Peyer's patch (tissue), 4 donors: ENCODE data around the gene MADCAM1. TPM values are rescaled to one million over a fixed set of nuclear protein-coding genes. Genes with fewer than 3 reads are reported as not detected.
"Not testable (repeated sequence)": the region's sequence is repeated elsewhere in the genome, so short reads cannot be mapped to it uniquely, and the experiment has no call there.

Experiments
- DNase-seq, 3 donors: peaks; one replicate each; pipeline ENCODE4 v3.0.0-alpha.2; 2017 to 2019
- H3K27ac ChIP-seq, 4 donors: fragments of 200-600 bp; sonication (generic); one replicate each; pipeline ENCODE4 v1.5.1; 2016 to 2019
- H3K27me3 ChIP-seq, 2 donors: fragments of 200-600 bp; sonication (generic); one replicate each; pipeline ENCODE4 v1.5.1; 2019
- H3K36me3 ChIP-seq, 3 donors: fragments of 200-600 bp; sonication (generic); one replicate each; pipeline ENCODE4 v1.5.1; 2016 to 2019
- H3K4me1 ChIP-seq, 4 donors: fragments of 200-600 bp; sonication (generic); one replicate each; pipeline ENCODE4 v1.5.1; 2016 to 2019
- H3K4me3 ChIP-seq, 4 donors: fragments of 200-600 bp; sonication (generic); 1 replicate in 3 of 4; 2 replicates in 1 of 4; pipeline ENCODE4 v1.5.1; 2016 to 2019; ENCODE audit warnings: mild to moderate bottlenecking in 1 of 4
- H3K9me3 ChIP-seq, 4 donors: fragments of 200-600 bp; sonication (generic); one replicate each; pipeline ENCODE4 v1.5.1; 2016 to 2019; ENCODE audit warnings: mild to moderate bottlenecking in 1 of 4
- POLR2A ChIP-seq, 2 donors: fragments of 450-650 bp; IDR thresholded peaks; one replicate each; pipeline ENCODE4 v1.5.1; 2017; ENCODE audit warnings: antibody characterized with exemption in 2 of 2, mild to moderate bottlenecking in 2 of 2, moderate library complexity in 2 of 2
- total RNA-seq, 4 donors: library from RNA; depleted of rRNA; stranded (reverse); fragments of >200 nt; gene quantifications; one replicate each; pipeline ENCODE4 v1.1.0, GENCODE V29; 2016
- TF ChIP-seq, protein P1 (sequence below), 6 experiments: fragments of 450-650 bp in 4 of 6; fragments of 200-600 bp in 2 of 6; sonication (generic) in 1 of 6; IDR thresholded peaks; one replicate each; pipeline ENCODE4 v1.5.1; 2017 to 2019; ENCODE audit warnings: antibody characterized with exemption in 6 of 6, mild to moderate bottlenecking in 3 of 6, moderate library complexity in 1 of 6

MADCAM1 gene
- 10 to 100 TPM in 1 of 4 donors, 1 to 10 TPM in 3; 1.4 to 25.6 (median 5.1) TPM for total RNA-seq

DNA sequence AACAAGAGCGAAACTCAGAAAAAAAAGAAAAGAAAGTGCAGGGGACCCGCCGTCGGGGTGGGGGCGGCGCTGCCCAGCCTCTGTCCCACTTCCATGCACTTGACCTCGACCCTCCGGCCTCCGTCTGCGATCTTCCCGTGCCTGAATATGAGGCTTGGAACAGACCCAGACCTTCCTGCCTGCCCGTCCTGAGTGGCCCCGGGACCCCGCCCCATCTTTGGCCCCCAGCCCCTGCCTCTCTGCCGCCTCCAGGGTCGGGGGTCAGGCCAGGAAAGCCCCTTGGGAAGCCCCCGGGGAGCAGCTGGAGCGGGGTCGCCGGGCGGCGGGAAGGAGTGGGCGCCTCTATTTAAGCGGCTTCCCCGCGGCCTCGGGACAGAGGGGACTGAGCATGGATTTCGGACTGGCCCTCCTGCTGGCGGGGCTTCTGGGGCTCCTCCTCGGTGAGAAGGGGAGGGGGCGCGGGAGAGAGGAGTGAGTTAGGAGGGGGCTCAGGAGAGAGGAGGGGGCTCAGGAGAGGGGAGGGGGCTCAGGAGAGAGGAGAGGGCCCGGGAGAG lies at the start of gene MADCAM1:
Gene MADCAM1 (plus strand): TSS at position 375 of the 554 bp plus-strand sequence. CDS start 14 bp downstream, at position 389.
- Histone ChIP-seq H3K27ac (no peak within 1 kb of the TSS), H3K4me1 (peaks cover 0 to 17% (median 4%) of the 10 kb centered on the region in 4 donors), H3K36me3 (no peaks in the 10 kb centered on the region), H3K4me3 (peak within 1 kb of the TSS in 1 of 4 donors; percentile 35), H3K27me3 (peaks cover 3 to 24% of the 10 kb centered on the region in 2 donors), H3K9me3 (no peaks in the 10 kb centered on the region)
- TF ChIP-seq, protein P1, sequence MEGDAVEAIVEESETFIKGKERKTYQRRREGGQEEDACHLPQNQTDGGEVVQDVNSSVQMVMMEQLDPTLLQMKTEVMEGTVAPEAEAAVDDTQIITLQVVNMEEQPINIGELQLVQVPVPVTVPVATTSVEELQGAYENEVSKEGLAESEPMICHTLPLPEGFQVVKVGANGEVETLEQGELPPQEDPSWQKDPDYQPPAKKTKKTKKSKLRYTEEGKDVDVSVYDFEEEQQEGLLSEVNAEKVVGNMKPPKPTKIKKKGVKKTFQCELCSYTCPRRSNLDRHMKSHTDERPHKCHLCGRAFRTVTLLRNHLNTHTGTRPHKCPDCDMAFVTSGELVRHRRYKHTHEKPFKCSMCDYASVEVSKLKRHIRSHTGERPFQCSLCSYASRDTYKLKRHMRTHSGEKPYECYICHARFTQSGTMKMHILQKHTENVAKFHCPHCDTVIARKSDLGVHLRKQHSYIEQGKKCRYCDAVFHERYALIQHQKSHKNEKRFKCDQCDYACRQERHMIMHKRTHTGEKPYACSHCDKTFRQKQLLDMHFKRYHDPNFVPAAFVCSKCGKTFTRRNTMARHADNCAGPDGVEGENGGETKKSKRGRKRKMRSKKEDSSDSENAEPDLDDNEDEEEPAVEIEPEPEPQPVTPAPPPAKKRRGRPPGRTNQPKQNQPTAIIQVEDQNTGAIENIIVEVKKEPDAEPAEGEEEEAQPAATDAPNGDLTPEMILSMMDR (IDR thresholded peaks at IDR 0.05) = no peak
- TF ChIP-seq POLR2A (IDR thresholded peaks at IDR 0.05) = no peak
- no peak for DNase-seq

DNA sequence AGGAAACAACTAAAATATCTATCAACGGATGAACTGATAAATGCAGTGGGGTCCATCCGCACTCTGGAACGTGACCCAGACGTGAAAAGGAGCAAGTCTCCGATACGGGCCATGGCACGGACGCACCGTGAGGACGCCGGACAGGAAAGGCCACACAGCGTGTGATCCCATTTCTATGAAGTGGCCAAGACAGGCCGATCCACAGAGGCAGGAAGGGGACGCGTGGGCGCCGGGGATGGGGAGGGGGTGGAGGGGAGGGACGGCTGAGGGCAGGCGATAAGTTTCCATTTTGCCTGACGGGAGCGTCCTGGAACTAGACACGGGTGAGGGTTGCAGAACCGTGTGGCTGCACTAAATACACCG lies 49.2 kb upstream of the MADCAM1 start:
- no peak for DNase-seq
- no peak for TF ChIP-seq POLR2A (IDR thresholded peaks at IDR 0.05)
- Histone ChIP-seq H3K9me3 (no peaks in the 10 kb centered on the region), H3K4me1 (peaks cover 0 to 7% (median 0%) of the 10 kb centered on the region in 4 donors), H3K27me3 (no peaks in the 10 kb centered on the region), H3K36me3 (no peaks in the 10 kb centered on the region), H3K4me3 (no peak overlapping the region), H3K27ac (no peak overlapping the region)

DNA sequence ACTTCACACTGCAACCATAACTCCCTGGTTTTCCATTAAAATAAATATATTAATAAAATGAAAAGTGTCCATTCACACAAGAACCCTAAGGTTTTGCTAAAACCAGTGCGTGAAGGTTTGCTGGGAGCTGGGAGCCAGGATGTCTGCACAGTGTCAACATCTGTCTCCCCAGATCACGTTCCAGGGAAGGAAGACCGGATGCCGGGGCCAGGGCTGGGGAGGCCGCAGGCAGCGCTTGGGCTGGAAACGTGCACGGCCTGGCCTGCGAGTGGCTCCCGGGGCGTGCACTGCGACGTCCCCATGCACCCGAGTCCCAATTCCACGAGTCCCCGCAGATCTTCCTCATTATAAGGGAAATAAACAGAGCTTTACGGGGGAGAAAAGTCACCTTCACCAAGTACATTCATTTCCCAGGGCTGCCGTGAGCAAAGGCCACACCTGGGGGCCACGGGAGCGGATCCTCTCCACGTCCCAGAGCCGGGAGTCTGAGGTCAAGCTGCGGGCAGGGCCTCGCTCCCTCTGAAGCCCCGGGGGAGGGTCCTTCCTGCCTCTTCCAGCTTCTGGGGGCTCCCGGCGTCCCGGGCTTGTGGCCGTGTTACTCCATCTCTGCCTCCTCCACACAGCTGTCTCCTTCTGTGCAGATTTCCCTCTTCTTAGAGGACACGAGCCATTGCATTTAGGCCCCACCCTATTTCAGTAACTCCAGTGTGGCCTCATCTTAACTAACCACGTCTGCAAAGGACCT lies 48.3 kb upstream of the MADCAM1 start:
- TF ChIP-seq, protein P1 (IDR thresholded peaks at IDR 0.05) = no peak
- no peak for TF ChIP-seq POLR2A (IDR thresholded peaks at IDR 0.05)
- H3K4me3 ChIP-seq = no peak overlapping the region
- no peak for DNase-seq
- H3K36me3 ChIP-seq = no peaks in the 10 kb centered on the region
- peaks cover 0 to 7% (median 0%) of the 10 kb centered on the region in 4 donors for H3K4me1 ChIP-seq
- H3K9me3 ChIP-seq = no peaks in the 10 kb centered on the region
- peak overlapping the region in 1 of 4 donors; percentile 39 for H3K27ac ChIP-seq
- H3K27me3 ChIP-seq = no peaks in the 10 kb centered on the region

DNA sequence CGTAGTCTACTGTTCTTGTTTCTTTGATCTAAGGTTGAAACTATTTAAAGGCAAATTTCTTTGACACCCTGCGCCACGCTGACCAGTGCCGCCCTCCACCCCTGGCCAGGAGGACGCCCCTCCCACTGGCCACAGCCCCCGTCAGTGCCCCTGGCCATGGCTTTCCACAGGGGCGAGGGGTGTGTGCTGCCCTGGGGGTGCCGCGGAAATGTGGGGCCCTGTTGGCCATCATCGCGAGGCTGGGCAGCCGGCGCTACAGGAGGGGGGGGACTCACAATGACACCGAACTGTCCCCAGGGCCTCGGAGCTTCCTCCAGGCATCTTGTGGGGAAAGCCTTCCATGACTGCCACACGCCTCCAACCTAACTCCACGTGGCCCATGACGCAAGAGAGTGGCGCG lies 46.4 kb upstream of the MADCAM1 start:
- no peak overlapping the region for H3K27ac ChIP-seq
- no peak for TF ChIP-seq POLR2A (IDR thresholded peaks at IDR 0.05)
- TF ChIP-seq, protein P1 (IDR thresholded peaks at IDR 0.05) = no peak
- DNase-seq = no peak
- H3K9me3 ChIP-seq = no peaks in the 10 kb centered on the region
- no peak overlapping the region for H3K4me3 ChIP-seq
- no peaks in the 10 kb centered on the region for H3K27me3 ChIP-seq
- H3K4me1 ChIP-seq = peaks cover 0 to 7% (median 0%) of the 10 kb centered on the region in 4 donors
- no peaks in the 10 kb centered on the region for H3K36me3 ChIP-seq

DNA sequence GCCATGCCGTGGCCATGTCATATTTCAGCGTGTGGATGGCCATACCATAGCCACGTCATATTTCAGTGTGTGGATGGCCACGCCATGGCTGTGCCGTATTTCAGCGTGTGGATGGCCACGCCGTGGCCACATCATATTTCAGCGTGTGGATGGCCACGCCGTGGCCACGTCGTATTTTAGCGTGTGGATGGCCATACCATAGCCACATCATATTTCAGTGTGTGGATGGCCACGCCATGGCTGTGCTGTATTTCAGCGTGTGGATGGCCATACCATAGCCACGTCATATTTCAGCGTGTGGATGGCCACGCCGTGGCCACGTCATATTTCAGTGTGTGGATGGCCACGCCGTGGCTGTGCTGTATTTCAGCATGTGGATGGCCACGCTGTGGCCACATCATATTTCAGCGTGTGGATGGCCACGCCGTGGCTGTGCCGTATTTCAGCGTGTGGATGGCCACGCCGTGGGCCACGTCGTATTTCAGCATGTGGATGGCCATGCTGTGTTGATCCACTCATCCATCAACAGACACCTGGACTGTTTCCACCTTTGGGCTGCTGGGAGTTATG lies 45.3 kb upstream of the MADCAM1 start:
- H3K9me3 ChIP-seq, H3K4me3 ChIP-seq, H3K36me3 ChIP-seq, H3K4me1 ChIP-seq, H3K27me3 ChIP-seq, DNase-seq, H3K27ac ChIP-seq: not testable (repeated sequence)

DNA sequence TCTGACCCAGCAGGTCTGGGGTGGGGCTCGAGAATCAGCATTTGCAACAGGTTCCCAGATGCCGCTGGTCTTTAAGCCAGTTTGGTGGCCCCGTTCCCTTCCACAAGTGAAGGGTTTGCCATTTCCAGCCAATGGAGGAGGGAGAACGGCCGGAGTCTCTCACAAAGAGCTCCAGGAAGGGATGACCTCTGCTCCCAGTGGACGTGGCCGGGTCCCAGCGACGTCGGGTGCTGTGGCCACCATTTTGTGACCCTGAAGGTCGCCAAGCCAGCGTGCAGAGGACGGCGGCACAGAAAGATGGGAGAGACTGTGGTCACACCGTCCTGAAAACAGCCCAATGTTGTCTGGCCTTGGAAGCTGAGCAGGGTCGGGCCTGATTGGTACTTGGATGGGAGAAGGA lies 43.5 kb upstream of the MADCAM1 start:
- no peak for TF ChIP-seq POLR2A (IDR thresholded peaks at IDR 0.05)
- TF ChIP-seq, protein P1 (IDR thresholded peaks at IDR 0.05) = no peak
- peaks cover 0 to 7% (median 0%) of the 10 kb centered on the region in 4 donors for H3K4me1 ChIP-seq
- no peak overlapping the region for H3K27ac ChIP-seq

More for the DNA sequence above, 43.5 kb upstream of the MADCAM1 start:
- no peaks in the 10 kb centered on the region for H3K36me3 ChIP-seq
- DNase-seq = no peak
- no peaks in the 10 kb centered on the region for H3K9me3 ChIP-seq
- no peak overlapping the region for H3K4me3 ChIP-seq
- no peaks in the 10 kb centered on the region for H3K27me3 ChIP-seq
